ENCODE measurements around the gene SNED1.

- TF ChIP-seq POLR2A (IDR thresholded peaks at IDR 0.05) (no peak), CTCF (IDR thresholded peaks at IDR 0.05) (no peak)
Measured at GRCh38 chr2:241035142-241035817, 36.9 kb downstream of the SNED1 start.
